ENCODE measurements around the gene PTOV1. TPM values are rescaled to one million over a fixed set of nuclear protein-coding genes. Genes with fewer than 3 reads are reported as not detected.
A peak's percentile ranks its signal among the peaks of the same experiment; 100 is the strongest.

The PTOV1 gene
- total and polyA plus RNA-seq, 10 of the 15 experiments (the other 5 are each of a cell fraction or from before 2014, with no cell fraction given): 3.2 to 83.5 (median 22.3) TPM

DNA sequence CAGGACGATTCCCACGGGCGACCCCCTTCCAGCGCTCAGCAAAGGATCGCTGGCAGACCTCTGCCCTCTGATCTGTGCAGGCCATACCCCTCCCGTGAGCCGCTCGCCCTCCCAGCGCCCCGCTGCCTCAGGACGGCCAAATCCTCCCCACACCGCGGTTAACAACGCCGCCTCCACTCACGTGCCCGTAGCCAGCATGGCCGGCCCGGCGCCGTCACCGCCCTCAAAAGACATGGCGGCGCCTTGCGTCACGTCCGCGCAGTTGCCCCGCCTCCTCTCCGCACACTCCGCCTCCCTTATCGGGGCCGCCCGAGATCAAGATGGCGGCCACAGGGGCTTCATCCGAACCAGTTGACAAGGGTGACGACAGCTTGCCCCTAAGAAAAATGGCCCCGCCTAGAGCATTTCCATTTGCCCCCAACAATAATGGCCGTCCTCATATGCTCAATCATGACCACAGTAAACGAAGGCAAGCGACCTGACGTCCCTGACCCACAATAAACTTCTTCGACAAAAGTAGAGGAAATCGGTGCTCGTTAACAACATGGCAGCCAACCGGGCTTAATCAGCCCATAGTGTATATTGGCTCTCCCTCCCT lies 25.6 kb downstream of the PTOV1 start (continued):
- TF ChIP-seq, protein P1, sequence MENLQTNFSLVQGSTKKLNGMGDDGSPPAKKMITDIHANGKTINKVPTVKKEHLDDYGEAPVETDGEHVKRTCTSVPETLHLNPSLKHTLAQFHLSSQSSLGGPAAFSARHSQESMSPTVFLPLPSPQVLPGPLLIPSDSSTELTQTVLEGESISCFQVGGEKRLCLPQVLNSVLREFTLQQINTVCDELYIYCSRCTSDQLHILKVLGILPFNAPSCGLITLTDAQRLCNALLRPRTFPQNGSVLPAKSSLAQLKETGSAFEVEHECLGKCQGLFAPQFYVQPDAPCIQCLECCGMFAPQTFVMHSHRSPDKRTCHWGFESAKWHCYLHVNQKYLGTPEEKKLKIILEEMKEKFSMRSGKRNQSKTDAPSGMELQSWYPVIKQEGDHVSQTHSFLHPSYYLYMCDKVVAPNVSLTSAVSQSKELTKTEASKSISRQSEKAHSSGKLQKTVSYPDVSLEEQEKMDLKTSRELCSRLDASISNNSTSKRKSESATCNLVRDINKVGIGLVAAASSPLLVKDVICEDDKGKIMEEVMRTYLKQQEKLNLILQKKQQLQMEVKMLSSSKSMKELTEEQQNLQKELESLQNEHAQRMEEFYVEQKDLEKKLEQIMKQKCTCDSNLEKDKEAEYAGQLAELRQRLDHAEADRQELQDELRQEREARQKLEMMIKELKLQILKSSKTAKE (IDR thresholded peaks at IDR 0.05; ENCODE audit: low read depth, poor library complexity, severe bottlenecking): peak; percentile 45
- no peak for TF ChIP-seq STAT1 (conservative IDR thresholded peaks at IDR 0.05)
- TF ChIP-seq, protein P2, sequence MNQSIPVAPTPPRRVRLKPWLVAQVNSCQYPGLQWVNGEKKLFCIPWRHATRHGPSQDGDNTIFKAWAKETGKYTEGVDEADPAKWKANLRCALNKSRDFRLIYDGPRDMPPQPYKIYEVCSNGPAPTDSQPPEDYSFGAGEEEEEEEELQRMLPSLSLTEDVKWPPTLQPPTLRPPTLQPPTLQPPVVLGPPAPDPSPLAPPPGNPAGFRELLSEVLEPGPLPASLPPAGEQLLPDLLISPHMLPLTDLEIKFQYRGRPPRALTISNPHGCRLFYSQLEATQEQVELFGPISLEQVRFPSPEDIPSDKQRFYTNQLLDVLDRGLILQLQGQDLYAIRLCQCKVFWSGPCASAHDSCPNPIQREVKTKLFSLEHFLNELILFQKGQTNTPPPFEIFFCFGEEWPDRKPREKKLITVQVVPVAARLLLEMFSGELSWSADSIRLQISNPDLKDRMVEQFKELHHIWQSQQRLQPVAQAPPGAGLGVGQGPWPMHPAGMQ (IDR thresholded peaks at IDR 0.05; ENCODE audit: borderline replicate concordance): no peak
- TF ChIP-seq, protein P3, sequence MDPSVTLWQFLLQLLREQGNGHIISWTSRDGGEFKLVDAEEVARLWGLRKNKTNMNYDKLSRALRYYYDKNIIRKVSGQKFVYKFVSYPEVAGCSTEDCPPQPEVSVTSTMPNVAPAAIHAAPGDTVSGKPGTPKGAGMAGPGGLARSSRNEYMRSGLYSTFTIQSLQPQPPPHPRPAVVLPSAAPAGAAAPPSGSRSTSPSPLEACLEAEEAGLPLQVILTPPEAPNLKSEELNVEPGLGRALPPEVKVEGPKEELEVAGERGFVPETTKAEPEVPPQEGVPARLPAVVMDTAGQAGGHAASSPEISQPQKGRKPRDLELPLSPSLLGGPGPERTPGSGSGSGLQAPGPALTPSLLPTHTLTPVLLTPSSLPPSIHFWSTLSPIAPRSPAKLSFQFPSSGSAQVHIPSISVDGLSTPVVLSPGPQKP (IDR thresholded peaks at IDR 0.05; ENCODE audit: low read depth, low read length): no peak; the same call in 1 of the 2 replicates
- 0 out of 2 replicates have a peak, but pooled peaks have one; percentile 28 for TF ChIP-seq GATAD2B (conservative IDR thresholded peaks at IDR 0.05; ENCODE audit: low read depth)
- TF ChIP-seq STAT3 (IDR thresholded peaks at IDR 0.05; ENCODE audit: low read depth, low read length): no peak
- no peak for TF ChIP-seq ZSCAN29 (IDR thresholded peaks at IDR 0.05)
- TF ChIP-seq, protein P4, sequence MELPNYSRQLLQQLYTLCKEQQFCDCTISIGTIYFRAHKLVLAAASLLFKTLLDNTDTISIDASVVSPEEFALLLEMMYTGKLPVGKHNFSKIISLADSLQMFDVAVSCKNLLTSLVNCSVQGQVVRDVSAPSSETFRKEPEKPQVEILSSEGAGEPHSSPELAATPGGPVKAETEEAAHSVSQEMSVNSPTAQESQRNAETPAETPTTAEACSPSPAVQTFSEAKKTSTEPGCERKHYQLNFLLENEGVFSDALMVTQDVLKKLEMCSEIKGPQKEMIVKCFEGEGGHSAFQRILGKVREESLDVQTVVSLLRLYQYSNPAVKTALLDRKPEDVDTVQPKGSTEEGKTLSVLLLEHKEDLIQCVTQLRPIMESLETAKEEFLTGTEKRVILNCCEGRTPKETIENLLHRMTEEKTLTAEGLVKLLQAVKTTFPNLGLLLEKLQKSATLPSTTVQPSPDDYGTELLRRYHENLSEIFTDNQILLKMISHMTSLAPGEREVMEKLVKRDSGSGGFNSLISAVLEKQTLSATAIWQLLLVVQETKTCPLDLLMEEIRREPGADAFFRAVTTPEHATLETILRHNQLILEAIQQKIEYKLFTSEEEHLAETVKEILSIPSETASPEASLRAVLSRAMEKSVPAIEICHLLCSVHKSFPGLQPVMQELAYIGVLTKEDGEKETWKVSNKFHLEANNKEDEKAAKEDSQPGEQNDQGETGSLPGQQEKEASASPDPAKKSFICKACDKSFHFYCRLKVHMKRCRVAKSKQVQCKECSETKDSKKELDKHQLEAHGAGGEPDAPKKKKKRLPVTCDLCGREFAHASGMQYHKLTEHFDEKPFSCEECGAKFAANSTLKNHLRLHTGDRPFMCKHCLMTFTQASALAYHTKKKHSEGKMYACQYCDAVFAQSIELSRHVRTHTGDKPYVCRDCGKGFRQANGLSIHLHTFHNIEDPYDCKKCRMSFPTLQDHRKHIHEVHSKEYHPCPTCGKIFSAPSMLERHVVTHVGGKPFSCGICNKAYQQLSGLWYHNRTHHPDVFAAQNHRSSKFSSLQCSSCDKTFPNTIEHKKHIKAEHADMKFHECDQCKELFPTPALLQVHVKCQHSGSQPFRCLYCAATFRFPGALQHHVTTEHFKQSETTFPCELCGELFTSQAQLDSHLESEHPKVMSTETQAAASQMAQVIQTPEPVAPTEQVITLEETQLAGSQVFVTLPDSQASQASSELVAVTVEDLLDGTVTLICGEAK (IDR thresholded peaks at IDR 0.05; ENCODE audit: borderline replicate concordance): peak; percentile 85
- TF ChIP-seq, protein P5, sequence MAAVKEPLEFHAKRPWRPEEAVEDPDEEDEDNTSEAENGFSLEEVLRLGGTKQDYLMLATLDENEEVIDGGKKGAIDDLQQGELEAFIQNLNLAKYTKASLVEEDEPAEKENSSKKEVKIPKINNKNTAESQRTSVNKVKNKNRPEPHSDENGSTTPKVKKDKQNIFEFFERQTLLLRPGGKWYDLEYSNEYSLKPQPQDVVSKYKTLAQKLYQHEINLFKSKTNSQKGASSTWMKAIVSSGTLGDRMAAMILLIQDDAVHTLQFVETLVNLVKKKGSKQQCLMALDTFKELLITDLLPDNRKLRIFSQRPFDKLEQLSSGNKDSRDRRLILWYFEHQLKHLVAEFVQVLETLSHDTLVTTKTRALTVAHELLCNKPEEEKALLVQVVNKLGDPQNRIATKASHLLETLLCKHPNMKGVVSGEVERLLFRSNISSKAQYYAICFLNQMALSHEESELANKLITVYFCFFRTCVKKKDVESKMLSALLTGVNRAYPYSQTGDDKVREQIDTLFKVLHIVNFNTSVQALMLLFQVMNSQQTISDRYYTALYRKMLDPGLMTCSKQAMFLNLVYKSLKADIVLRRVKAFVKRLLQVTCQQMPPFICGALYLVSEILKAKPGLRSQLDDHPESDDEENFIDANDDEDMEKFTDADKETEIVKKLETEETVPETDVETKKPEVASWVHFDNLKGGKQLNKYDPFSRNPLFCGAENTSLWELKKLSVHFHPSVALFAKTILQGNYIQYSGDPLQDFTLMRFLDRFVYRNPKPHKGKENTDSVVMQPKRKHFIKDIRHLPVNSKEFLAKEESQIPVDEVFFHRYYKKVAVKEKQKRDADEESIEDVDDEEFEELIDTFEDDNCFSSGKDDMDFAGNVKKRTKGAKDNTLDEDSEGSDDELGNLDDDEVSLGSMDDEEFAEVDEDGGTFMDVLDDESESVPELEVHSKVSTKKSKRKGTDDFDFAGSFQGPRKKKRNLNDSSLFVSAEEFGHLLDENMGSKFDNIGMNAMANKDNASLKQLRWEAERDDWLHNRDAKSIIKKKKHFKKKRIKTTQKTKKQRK (IDR thresholded peaks at IDR 0.05; ENCODE audit: low read depth, low read length): no peak
- no peak for TF ChIP-seq NFYB (IDR thresholded peaks at IDR 0.05; ENCODE audit: insufficient read depth, low read depth, low read length)
- no peak for TF ChIP-seq RB1 (IDR thresholded peaks at IDR 0.05; ENCODE audit: borderline replicate concordance)
- TF ChIP-seq RELA (IDR thresholded peaks at IDR 0.05; ENCODE audit: borderline replicate concordance, partially characterized antibody): peak; percentile 32
- peak; percentile 94 for TF ChIP-seq RCOR1 (conservative IDR thresholded peaks at IDR 0.05; ENCODE audit: low read depth, low read length)
- no peak for TF ChIP-seq PAX8 (IDR thresholded peaks at IDR 0.05)
- TF ChIP-seq KAT2A (conservative IDR thresholded peaks at IDR 0.05; ENCODE audit: control insufficient read depth, low read depth, low read length): no peak
- no peak for TF ChIP-seq MTA3 (IDR thresholded peaks at IDR 0.05; ENCODE audit: borderline replicate concordance, low read length)
- TF ChIP-seq SP1 (IDR thresholded peaks at IDR 0.05; ENCODE audit: low read depth, low read length): peak; percentile 47
- no peak for TF ChIP-seq ZNF217 (IDR thresholded peaks at IDR 0.05)

Data from GM12878 (cell line).